IPS DF 6.9 (cell line): ENCODE data around the gene NOTCH1.

ENCODE experiments used
- DNase-seq: peaks from one replicate; pipeline ENCODE4 v3.0.0-alpha.2; 2013; ENCODE audit warnings: low read depth, low spot score
- H3K27ac ChIP-seq: one replicate; pipeline ENCODE4 v1.5.1; 2013; ENCODE audit warnings: low read length, control low read depth
- H3K27me3 ChIP-seq: 2 replicates; pipeline ENCODE4 v1.6.1; 2013; ENCODE audit warnings: mild to moderate bottlenecking, low read length; ENCODE audit not compliant: control insufficient read depth, insufficient read depth
- H3K36me3 ChIP-seq: 2 replicates; pipeline ENCODE4 v1.6.1; 2013; ENCODE audit warnings: low read length; ENCODE audit not compliant: control insufficient read depth, insufficient read depth
- H3K4me1 ChIP-seq: 2 replicates; pipeline ENCODE4 v1.6.1; 2013; ENCODE audit warnings: low read length; ENCODE audit not compliant: control insufficient read depth, insufficient read depth
- H3K4me3 ChIP-seq: 2 replicates; pipeline ENCODE4 v1.5.1; 2013; ENCODE audit warnings: mild to moderate bottlenecking, low read length
- H3K9me3 ChIP-seq: 2 replicates; pipeline ENCODE4 v1.6.1; 2013; ENCODE audit warnings: low read length, inconsistent platforms; ENCODE audit not compliant: control insufficient read depth, insufficient read depth
- WGBS: extraction: QIAGEN DNeasy Blood & Tissue Kit; methylation state at CpG from one replicate; pipeline ENCODE4 v1.1.7; 2013; ENCODE audit warnings: mixed read lengths, missing lambda C conversion rate; ENCODE audit not compliant: insufficient read length, insufficient coverage; 5-methylcytosine and 5-hydroxymethylcytosine counted together

The NOTCH1 gene

DNA sequence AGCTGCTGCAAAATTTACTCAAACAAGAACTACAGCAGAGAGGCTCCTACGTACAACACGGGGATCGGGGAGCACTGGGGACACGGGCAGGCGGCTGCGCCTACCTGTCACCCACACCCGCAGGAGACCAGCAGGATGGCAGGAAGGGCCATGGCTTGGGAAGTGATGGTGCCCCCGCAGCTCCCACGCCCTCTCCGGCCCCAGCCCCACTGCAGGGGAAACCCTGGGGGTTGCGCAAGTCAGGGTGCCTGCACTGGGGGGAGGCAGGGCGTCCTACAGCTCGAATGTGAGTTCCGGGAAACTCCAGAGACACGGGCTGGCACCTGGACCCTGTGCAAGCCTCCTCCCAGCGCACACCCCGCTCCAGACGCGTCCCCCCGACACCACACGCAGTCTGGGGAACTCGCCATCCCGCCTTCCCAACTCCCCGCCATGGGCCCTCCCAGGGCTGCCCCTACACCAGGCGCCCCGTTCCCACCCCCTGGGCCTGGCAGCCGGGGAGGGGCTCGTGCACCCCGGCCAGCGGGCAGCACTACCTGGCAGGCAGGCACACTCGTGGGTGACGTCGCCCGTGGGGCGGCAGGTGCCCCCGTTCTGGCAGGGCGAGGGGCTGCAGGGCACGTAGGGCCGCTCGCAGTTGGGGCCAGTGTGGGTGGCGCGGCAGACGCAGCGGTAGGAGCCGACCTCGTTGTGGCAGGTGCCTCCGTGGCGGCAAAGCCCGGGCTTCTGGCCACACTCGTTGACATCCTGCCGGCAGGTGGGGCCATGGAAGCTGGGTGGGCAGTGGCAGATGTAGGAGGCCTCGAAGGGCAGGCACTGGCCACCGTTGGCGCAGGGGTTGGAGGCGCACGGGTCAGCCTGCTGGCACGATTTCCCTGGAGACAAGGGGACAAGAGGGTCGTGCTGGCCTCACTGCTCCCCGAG is 23.3 kb downstream of the NOTCH1 start:
- no peaks in the 10 kb centered on the region for H3K4me1 ChIP-seq
- no peak for DNase-seq

DNA sequence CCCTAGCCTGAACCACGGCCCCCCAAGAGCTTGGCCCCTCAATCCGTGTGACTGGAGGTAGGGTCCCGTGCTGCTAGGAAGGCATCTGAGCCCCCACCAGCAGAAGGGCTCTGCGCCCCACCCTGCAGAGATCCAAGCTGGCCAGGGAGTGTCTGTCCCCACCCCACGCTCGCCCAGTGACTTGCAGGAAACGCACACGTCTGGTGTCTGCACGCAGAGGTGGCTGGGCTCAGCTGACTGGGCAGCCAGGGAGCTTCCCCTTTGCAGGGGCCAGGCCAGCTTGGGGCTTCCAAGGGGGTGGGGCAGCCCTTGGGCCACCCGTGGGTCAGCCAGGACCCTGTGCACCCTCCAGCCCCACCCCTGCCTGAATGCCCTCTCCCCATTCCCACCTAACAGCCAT is 24.3 kb downstream of the NOTCH1 start:
- Histone ChIP-seq H3K4me1 (no peaks in the 10 kb centered on the region), H3K4me3 (no peak overlapping the region), H3K27me3 (no peaks in the 10 kb centered on the region), H3K9me3 (no peaks in the 10 kb centered on the region), H3K36me3 (peaks cover 34% of the 10 kb centered on the region), H3K27ac (no peak overlapping the region)
- no CpG with 5 or more reads among the region's 10 CpGs for WGBS
- no peak for DNase-seq

More for the DNA sequence above, 23.3 kb downstream of the NOTCH1 start:
- Histone ChIP-seq H3K4me3 (no peak overlapping the region), H3K9me3 (no peaks in the 10 kb centered on the region), H3K27me3 (no peaks in the 10 kb centered on the region), H3K36me3 (peaks cover 26% of the 10 kb centered on the region), H3K27ac (no peak overlapping the region)
- WGBS = no CpG with 5 or more reads among the region's 59 CpGs

DNA sequence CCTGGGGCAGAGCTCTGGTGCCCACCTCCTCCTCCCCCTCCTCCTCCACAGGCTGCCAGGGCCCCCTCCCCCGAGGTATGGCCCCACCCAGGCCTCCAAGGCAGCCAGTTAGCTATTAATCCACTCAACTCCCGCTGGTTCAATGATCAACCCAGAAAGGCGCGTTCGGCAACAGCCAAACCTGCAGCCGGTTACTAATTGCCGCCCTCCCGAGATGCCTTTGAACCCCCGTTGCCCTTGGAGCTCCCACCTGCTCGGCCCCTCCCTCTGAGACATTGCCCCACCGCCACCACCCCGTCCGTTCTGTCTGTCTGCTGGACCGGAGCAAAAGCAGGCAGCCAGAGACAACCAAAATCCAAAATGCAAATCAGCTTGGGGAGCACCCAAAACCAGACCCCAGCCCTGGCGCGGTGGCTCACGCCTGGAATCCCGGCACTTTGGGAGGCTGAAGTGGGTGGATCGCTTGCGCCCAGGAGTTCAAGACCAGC is 25.8 kb downstream of the NOTCH1 start:
- H3K36me3 ChIP-seq = peaks cover 43% of the 10 kb centered on the region
- no CpG with 5 or more reads among the region's 20 CpGs for whole genome bisulfite sequencing
- no peaks in the 10 kb centered on the region for H3K9me3 ChIP-seq
- no peaks in the 10 kb centered on the region for H3K27me3 ChIP-seq
- no peak overlapping the region for H3K4me3 ChIP-seq
- DNase-seq = no peak
- no peaks in the 10 kb centered on the region for H3K4me1 ChIP-seq
- no peak overlapping the region for H3K27ac ChIP-seq

DNA sequence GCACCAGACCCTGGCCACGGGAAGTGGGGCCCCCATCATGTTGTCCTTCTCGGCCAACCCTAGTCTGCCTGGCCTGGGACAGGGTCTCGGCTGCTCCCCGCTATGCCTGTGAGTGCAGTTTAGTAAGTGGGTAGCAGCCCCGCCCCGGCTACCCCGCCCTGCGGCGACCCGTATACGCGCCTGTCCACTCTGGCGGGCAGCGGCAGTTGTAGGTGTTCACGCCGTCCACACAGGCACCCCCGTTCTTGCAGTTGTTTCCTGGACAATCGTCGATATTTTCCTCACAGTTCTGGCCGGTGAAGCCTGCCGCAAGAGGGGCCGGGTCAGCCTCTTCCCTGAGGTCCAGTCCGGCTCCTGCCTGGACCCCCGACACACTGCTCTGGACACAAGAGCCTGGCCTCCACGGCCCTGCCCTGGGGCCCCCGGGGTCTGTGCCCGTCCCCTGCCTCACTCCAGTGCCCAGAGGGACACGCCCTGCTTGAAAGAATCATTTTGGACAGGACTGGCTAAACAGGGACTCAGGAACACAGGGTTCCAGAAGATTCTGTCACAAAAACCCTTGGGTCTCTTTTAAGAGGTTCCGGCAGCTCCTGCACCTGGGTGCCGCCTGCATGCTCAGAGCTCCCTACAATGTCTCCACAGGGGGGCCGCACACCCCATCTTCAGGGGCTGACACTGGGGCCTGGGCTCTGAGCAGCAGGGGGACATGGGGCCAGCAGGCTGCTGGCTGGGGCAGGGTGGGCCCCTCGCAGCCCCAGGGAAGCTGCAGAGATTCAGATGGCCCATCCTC is 26.4 kb downstream of the NOTCH1 start:
- Histone ChIP-seq H3K36me3 (peaks cover 50% of the 10 kb centered on the region), H3K4me1 (no peaks in the 10 kb centered on the region), H3K27me3 (no peaks in the 10 kb centered on the region), H3K27ac (no peak overlapping the region), H3K4me3 (no peak overlapping the region), H3K9me3 (no peaks in the 10 kb centered on the region)
- DNase-seq = no peak
- WGBS = no CpG with 5 or more reads among the region's 32 CpGs

DNA sequence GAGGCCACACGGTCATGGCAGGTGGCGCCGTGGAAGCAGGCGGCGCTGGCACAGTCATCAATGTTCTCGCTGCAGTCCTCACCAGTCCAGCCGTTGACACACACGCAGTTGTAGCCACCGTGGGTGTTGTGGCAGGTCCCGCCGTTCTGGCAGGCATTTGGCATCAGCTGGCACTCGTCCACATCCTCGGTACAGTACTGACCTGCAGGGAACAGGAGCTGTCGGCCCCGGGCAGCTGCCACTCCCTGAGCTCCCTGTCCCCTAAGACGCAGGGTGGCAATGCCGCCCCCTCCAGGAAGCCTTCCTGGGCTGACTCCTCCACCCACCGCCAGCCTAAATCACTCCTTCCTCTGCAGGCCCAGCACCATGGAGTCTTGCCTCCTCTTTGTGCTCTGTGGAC is 27.2 kb downstream of the NOTCH1 start:
- Histone ChIP-seq H3K4me3 (no peak overlapping the region), H3K4me1 (no peaks in the 10 kb centered on the region), H3K27ac (no peak overlapping the region), H3K27me3 (no peaks in the 10 kb centered on the region), H3K36me3 (peaks cover 52% of the 10 kb centered on the region), H3K9me3 (no peaks in the 10 kb centered on the region)
- DNase-seq = no peak
- WGBS = no CpG with 5 or more reads among the region's 18 CpGs

DNA sequence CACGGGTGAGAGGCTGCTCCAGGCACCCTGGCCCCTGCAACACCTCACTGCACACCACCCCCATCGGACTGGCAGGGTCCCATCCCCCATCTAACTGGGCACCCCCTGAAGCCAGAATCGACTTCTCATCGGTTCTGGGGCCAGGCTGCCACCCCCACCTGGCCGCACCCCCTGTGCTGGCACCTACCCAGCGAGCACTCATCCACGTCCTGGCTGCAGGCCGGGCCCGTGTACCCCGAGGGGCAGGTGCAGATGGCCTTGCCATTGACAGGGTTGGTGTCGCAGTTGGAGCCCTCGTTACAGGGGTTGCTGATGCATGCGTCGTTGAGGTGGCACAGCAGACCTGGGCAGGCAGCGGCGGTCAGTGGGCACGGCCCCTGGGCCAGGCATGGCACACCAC is 27.9 kb downstream of the NOTCH1 start:
- no CpG with 5 or more reads among the region's 17 CpGs for WGBS
- Histone ChIP-seq H3K4me1 (no peaks in the 10 kb centered on the region), H3K36me3 (peaks cover 52% of the 10 kb centered on the region), H3K27me3 (no peaks in the 10 kb centered on the region), H3K27ac (no peak overlapping the region), H3K4me3 (no peak overlapping the region), H3K9me3 (no peaks in the 10 kb centered on the region)
- no peak for DNase-seq

DNA sequence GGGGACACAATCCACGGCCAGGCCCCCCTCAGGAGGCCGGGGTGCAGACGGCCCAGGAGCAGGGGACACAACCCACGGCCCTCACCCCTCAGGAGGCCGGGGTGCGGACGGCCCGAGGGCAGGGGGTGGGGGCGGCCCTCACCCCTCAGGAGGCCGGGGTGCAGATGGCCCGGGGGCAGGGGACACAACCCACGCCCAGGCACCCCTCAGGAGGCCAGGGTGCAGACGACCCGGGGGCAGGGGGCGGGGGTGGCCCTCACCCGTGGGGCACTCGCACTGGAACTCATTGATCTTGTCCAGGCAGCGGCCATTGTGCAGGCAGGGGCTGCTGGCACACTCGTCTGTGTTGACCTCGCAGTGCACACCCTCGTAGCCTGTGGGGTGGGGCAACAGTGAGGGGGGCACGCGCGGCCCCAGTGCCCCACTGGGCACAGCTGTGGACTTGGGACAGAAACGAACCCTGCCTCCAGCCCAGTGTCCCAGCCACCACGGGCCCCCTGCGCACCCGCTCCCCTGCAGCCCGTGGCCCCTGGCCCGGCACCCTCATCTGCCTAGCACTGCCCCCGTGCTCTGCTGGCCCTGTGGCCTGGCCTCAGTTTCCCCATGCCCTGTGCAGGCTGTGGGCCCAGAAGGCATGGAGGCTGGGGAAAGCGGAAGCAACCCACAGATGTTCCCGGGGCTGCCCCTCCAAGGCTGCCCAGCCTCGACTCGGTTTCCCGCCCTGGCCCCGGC is 28.7 kb downstream of the NOTCH1 start:
- no CpG with 5 or more reads among the region's 37 CpGs for WGBS
- Histone ChIP-seq H3K27me3 (no peaks in the 10 kb centered on the region), H3K9me3 (no peaks in the 10 kb centered on the region), H3K4me3 (no peak overlapping the region), H3K36me3 (peaks cover 49% of the 10 kb centered on the region), H3K4me1 (no peaks in the 10 kb centered on the region), H3K27ac (no peak overlapping the region)
- DNase-seq = no peak

DNA sequence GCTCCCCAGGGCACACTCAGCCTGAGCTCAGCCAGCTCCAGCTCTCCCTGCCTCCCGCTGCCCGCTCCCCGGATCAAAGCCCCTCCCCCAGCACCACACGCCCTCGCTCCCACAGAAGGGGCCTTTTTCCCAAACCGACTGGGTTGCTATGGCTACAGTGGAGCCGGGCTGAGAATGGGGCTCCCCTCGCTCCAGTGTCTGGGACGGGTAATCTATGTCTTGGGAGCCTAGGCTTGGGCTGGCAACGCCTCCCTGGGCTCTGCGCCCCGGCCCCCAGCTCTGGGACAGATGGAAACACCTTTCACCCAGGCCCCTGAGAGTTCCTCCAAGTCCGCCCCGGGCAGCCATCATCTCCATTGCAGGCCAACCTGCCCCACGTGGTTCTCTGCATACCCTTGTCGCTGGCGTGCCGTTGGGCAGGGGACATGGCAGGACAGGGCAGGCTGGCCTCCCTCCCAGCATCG is 29.6 kb downstream of the NOTCH1 start:
- no peak for DNase-seq
- WGBS = no CpG with 5 or more reads among the region's 19 CpGs
- Histone ChIP-seq H3K27ac (no peak overlapping the region), H3K4me3 (no peak overlapping the region), H3K9me3 (no peaks in the 10 kb centered on the region), H3K36me3 (peaks cover 58% of the 10 kb centered on the region), H3K4me1 (no peaks in the 10 kb centered on the region), H3K27me3 (no peaks in the 10 kb centered on the region)

DNA sequence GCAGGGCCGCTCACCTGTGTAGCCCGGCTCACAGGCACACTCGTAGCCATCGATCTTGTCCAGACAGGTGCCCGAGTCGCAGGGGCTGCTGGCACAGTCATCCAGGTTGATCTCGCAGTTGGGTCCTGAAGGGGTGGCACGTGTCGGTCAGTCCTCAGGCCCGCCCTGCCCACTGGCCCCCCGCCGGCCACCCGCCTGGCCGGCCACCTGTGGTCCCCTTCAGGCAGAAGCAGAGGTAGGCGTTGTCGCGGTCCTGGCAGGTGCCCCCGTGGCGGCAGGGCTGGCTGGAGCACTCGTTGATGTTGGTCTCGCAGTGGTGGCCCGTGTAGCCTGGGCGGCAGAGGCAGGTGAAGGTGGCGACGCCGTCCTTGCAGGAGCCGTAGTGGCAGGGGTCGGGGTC is 30.6 kb downstream of the NOTCH1 start:
- peaks cover 68% of the 10 kb centered on the region for H3K36me3 ChIP-seq
- WGBS = no CpG with 5 or more reads among the region's 28 CpGs

More for the DNA sequence above, 30.6 kb downstream of the NOTCH1 start:
- H3K4me3 ChIP-seq = no peak overlapping the region
- DNase-seq = no peak
- no peaks in the 10 kb centered on the region; the same call in 1 of the 2 replicates for H3K4me1 ChIP-seq
- H3K9me3 ChIP-seq = no peaks in the 10 kb centered on the region
- no peak overlapping the region for H3K27ac ChIP-seq
- no peaks in the 10 kb centered on the region for H3K27me3 ChIP-seq
